Endothelial cell of umbilical vein (primary cell): Measurements from ENCODE around the gene NKD1. TPM values are rescaled to one million over a fixed set of nuclear protein-coding genes. Genes with fewer than 3 reads are reported as not detected.

Experiments
- BruUV-seq: library from RNA; stranded (reverse); fragments of 400-500 nt; replicated peaks from 2 replicates; lab custom pipeline; 2021; lab: Mats Ljungman, UMichigan
- CTCF ChIA-PET: fragments of 300-600, 350-600 bp; sonication (Branson Sonifier 250); formaldehyde crosslinking; loops from one replicate; lab custom pipeline; 2021; ENCODE audit warnings: antibody characterized with exemption, inconsistent platforms; lab: Charles Lee
- POLR2A ChIA-PET: fragments of 300-600, 350-600 bp; sonication (Branson Sonifier 250); formaldehyde crosslinking; loops from one replicate; lab custom pipeline; 2021; ENCODE audit warnings: antibody characterized with exemption, inconsistent platforms; lab: Charles Lee
- DNase-seq: peaks from one replicate; pipeline ENCODE4 v3.0.0-alpha.2; 2011; ENCODE audit warnings: low read depth, low spot score
- FAIRE-seq: peaks from 2 replicates; lab custom pipeline; 2011; peaks lifted over from hg19 to GRCh38; lab: Jason Lieb, UNC
- H2AFZ ChIP-seq: 2 replicates; pipeline ENCODE4 v1.6.0; 2012; ENCODE audit warnings: low read depth, low read length, control low read depth, inconsistent platforms
- H3K27ac ChIP-seq: 2 replicates; pipeline ENCODE4 v1.5.1; 2011; ENCODE audit warnings: low read depth, mild to moderate bottlenecking, control low read depth, low read length, moderate library complexity; ENCODE audit not compliant: insufficient read depth
- H3K27me3 ChIP-seq, 2 experiments: 2 replicates each; pipeline versions ENCODE4 v1.6.0 to v1.6.1; 2011; ENCODE audit warnings: low read length in 2 of 2, mixed read lengths in 1 of 2; ENCODE audit not compliant: control insufficient read depth in 2 of 2, insufficient read depth in 2 of 2
- H3K36me3 ChIP-seq, 2 experiments: 2 replicates in 1 of 2; 3 replicates in 1 of 2; pipeline ENCODE4 v1.5.1; 2011; ENCODE audit warnings: low read length in 2 of 2, mild to moderate bottlenecking in 1 of 2, moderate library complexity in 1 of 2; ENCODE audit not compliant: control insufficient read depth in 2 of 2, insufficient read depth in 2 of 2; ENCODE audit errors: extremely low read depth in 1 of 2
- H3K4me1 ChIP-seq: 3 replicates; pipeline ENCODE4 v1.5.1; 2011; ENCODE audit warnings: mild to moderate bottlenecking, low read length; ENCODE audit not compliant: control insufficient read depth, insufficient read depth; ENCODE audit errors: extremely low read depth
- H3K4me2 ChIP-seq: 2 replicates; pipeline ENCODE4 v1.6.1; 2011; ENCODE audit warnings: low read length, control low read depth, mixed read lengths; ENCODE audit not compliant: insufficient read depth
- H3K4me3 ChIP-seq, 3 experiments: fragments of 200-600 bp in 1 of 3; sonication (generic), shearing (Covaris generic) in 1 of 3; replicated peaks in 1 of 3; 2 replicates each; pipeline ENCODE4 v1.5.1; 2011 to 2016; ENCODE audit warnings: control low read depth in 3 of 3, low read length in 3 of 3, mild to moderate bottlenecking in 2 of 3, inconsistent platforms in 1 of 3, low read depth in 1 of 3, moderate library complexity in 1 of 3; ENCODE audit not compliant: insufficient read depth in 1 of 3
- H3K79me2 ChIP-seq: 2 replicates; pipeline ENCODE4 v1.6.0; 2012; ENCODE audit warnings: low read length, inconsistent platforms; ENCODE audit not compliant: control insufficient read depth, insufficient read depth
- H3K9ac ChIP-seq: replicated peaks from 2 replicates; pipeline ENCODE3; 2011; ENCODE audit warnings: low read length, control low read depth; ENCODE audit not compliant: insufficient read depth; ENCODE audit errors: extremely low read depth
- H3K9me1 ChIP-seq: replicated peaks from 3 replicates; pipeline ENCODE4 v1.6.0; 2011; ENCODE audit warnings: mild to moderate bottlenecking, low read length; ENCODE audit not compliant: control insufficient read depth, insufficient read depth; ENCODE audit errors: extremely low read depth
- H3K9me3 ChIP-seq: replicated peaks from 2 replicates; pipeline ENCODE4 v1.5.1; 2012; ENCODE audit warnings: low read length, inconsistent platforms; ENCODE audit not compliant: control insufficient read depth, insufficient read depth
- H4K20me1 ChIP-seq: replicated peaks from 2 replicates; pipeline ENCODE3; 2011; ENCODE audit warnings: mild to moderate bottlenecking, low read length; ENCODE audit not compliant: control insufficient read depth, insufficient read depth; ENCODE audit errors: extremely low read depth
- EZH2 ChIP-seq: IDR thresholded peaks from 2 replicates; pipeline ENCODE4 v1.6.1; 2012; ENCODE audit warnings: borderline replicate concordance, low read depth, mild to moderate bottlenecking, moderate library complexity, low read length, inconsistent platforms; ENCODE audit not compliant: severe bottlenecking
- FOS ChIP-seq: IDR thresholded peaks from 2 replicates; pipeline ENCODE4 v1.6.1; 2011; ENCODE audit warnings: mild to moderate bottlenecking, low read length, moderate library complexity, borderline replicate concordance; ENCODE audit not compliant: insufficient read depth
- GATA2 ChIP-seq: IDR thresholded peaks from 2 replicates; pipeline ENCODE4 v1.7.0; 2011; ENCODE audit warnings: low read depth, mild to moderate bottlenecking, moderate library complexity, mixed read lengths, low read length; ENCODE audit not compliant: insufficient read length, insufficient read depth
- JUN ChIP-seq: IDR thresholded peaks from 2 replicates; pipeline ENCODE4 v1.6.1; 2011; ENCODE audit warnings: borderline replicate concordance, low read depth; ENCODE audit not compliant: insufficient read length, insufficient read depth
- MAX ChIP-seq: IDR thresholded peaks from 2 replicates; pipeline ENCODE4 v1.6.1; 2011; ENCODE audit not compliant: insufficient read depth, insufficient read length
- MYC ChIP-seq: IDR thresholded peaks from one replicate; pipeline ENCODE4 v1.6.1; 2011; ENCODE audit warnings: mild to moderate bottlenecking, low read depth, low read length
- POLR2A ChIP-seq: IDR thresholded peaks from 2 replicates; pipeline ENCODE4 v1.6.1; 2012; ENCODE audit warnings: low read depth, mild to moderate bottlenecking, control low read depth, low read length
- POLR2AphosphoS5 ChIP-seq: IDR thresholded peaks from 2 replicates; pipeline ENCODE4 v1.6.1; 2012; ENCODE audit warnings: low read depth, mild to moderate bottlenecking, control low read depth, low read length, moderate library complexity; ENCODE audit not compliant: insufficient read depth
- dilution Hi-C: fragments of 300-500 bp; cut with MboI; formaldehyde crosslinking; loops from one replicate; pipeline ENCODE4 v1.15.0; 2019; ENCODE audit warnings: low sequenced_read_pairs; ENCODE audit not compliant: extremely low pct_ligation_motif_present
- intact Hi-C: fragments of 100-400 bp; cut with micrococcal nuclease; formaldehyde crosslinking; loops from one replicate; pipeline ENCODE4 v1.10.0; 2022
- polyA plus RNA-seq, 4 experiments: library from polyadenylated mRNA; depleted of rRNA in 3 of 4; stranded (reverse) in 3 of 4; unstranded in 1 of 4; fragments of >200 nt; gene quantifications; 2 replicates each; pipeline versions ENCODE4 v1.2.1 to v1.2.3, GENCODE V29; 2011 to 2012; ENCODE audit warnings: missing spikeins in 1 of 4
- total RNA-seq: library from RNA; stranded (reverse); gene quantifications from 2 replicates; pipeline ENCODE4 v1.2.3, GENCODE V29; 2021
- TF ChIP-seq, protein P1 (sequence below), 2 donors: IDR thresholded peaks; 1 replicate in 1 of 2; 2 replicates in 1 of 2; pipeline ENCODE4 v1.5.1; 2011; ENCODE audit warnings: low read length in 2 of 2, mild to moderate bottlenecking in 2 of 2, moderate library complexity in 2 of 2, control low read depth in 1 of 2, inconsistent platforms in 1 of 2, low read depth in 1 of 2; ENCODE audit not compliant: insufficient read depth in 1 of 2; ENCODE audit errors: extremely low read depth in 1 of 2

NKD1 gene
- total and polyA plus RNA-seq, 2 donors (not counting 3 experiments of a cell fraction or from before 2014, with no cell fraction given) = not detected

DNA sequence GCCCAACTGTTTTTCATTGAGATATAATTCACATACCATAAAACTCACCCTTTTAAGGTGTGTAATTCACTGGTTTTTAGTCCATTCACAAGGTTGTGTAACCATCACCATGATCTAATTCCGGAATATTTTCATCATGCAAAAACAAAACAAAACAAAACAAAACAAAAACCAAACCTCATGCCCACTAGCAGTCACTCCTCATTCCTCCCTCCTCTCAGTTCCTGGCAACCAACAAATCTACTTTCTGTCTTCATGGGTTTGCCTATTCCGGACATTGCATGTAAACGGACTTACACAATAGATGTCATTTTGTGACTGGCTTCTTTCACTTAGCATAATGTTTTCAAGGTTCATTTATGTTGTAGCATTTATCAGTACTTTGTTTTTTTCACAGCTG, 140.7 kb downstream of the NKD1 start:
- ChIA-PET POLR2A (no interaction called here), CTCF (no interaction called here)
- no peak for FAIRE-seq
- Histone ChIP-seq H2AFZ (no peak overlapping the region), H4K20me1 (no peaks in the 10 kb centered on the region), H3K9me3 (no peaks in the 10 kb centered on the region), H3K36me3 (no peaks in the 10 kb centered on the region), H3K4me3 (no peak overlapping the region), H3K4me2 (no peak overlapping the region), H3K4me1 (no peaks in the 10 kb centered on the region), H3K9me1 (no peaks in the 10 kb centered on the region), H3K79me2 (no peaks in the 10 kb centered on the region), H3K27me3 (no peaks in the 10 kb centered on the region), H3K9ac (no peak overlapping the region), H3K27ac (no peak overlapping the region)
- BruUV-seq = no TSS peak
- TF ChIP-seq EZH2 = no peak
- TF ChIP-seq, protein P1, sequence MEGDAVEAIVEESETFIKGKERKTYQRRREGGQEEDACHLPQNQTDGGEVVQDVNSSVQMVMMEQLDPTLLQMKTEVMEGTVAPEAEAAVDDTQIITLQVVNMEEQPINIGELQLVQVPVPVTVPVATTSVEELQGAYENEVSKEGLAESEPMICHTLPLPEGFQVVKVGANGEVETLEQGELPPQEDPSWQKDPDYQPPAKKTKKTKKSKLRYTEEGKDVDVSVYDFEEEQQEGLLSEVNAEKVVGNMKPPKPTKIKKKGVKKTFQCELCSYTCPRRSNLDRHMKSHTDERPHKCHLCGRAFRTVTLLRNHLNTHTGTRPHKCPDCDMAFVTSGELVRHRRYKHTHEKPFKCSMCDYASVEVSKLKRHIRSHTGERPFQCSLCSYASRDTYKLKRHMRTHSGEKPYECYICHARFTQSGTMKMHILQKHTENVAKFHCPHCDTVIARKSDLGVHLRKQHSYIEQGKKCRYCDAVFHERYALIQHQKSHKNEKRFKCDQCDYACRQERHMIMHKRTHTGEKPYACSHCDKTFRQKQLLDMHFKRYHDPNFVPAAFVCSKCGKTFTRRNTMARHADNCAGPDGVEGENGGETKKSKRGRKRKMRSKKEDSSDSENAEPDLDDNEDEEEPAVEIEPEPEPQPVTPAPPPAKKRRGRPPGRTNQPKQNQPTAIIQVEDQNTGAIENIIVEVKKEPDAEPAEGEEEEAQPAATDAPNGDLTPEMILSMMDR (IDR thresholded peaks at IDR 0.05; ENCODE audit: extremely low read depth in 1 of 2, insufficient read depth in 1 of 2, low read depth in 1 of 2, low read length in 2 of 2) = no peak
- TF ChIP-seq FOS = no peak
- TF ChIP-seq POLR2AphosphoS5 = no peak
- no peak for TF ChIP-seq POLR2A
- no peak for TF ChIP-seq JUN
- TF ChIP-seq MYC = no peak
- no peak for TF ChIP-seq GATA2
- TF ChIP-seq MAX = no peak
- dilution Hi-C loops = no loop called here
- DNase-seq = no peak
- intact Hi-C loops = no loop called here
